B cell (primary cell): Measurements from ENCODE around the gene PINK1. TPM values are rescaled to one million over a fixed set of nuclear protein-coding genes. Genes with fewer than 3 reads are reported as not detected.
A peak's percentile ranks its signal among the peaks of the same experiment; 100 is the strongest.

ENCODE experiments used
- ATAC-seq: fragments of 200-7000 bp; cut with Tn5 transposase; one replicate; pipeline ENCODE4 v1.10.0; 2021; ENCODE audit warnings: low read depth, mild to moderate bottlenecking, moderate number of reproducible peaks, moderate library complexity
- CTCF ChIA-PET: fragments of 350-600 bp; sonication (Branson Sonifier 250); formaldehyde crosslinking; loops from one replicate; lab custom pipeline; 2021; ENCODE audit warnings: antibody characterized with exemption, inconsistent platforms; lab: Charles Lee
- POLR2A ChIA-PET: fragments of 350-600 bp; sonication (Branson Sonifier 250); formaldehyde crosslinking; loops from one replicate; lab custom pipeline; 2021; ENCODE audit warnings: antibody characterized with exemption; lab: Charles Lee
- DNase-seq: peaks from one replicate; pipeline ENCODE4 v3.0.0; 2013
- H2AFZ ChIP-seq: 2 replicates; pipeline ENCODE4 v1.6.1; 2012; ENCODE audit warnings: mild to moderate bottlenecking, low read depth, low read length; ENCODE audit not compliant: insufficient read depth, poor library complexity, severe bottlenecking
- H3K27ac ChIP-seq, 2 donors: 1 replicate in 1 of 2; 2 replicates in 1 of 2; pipeline ENCODE4 v1.5.1; 2012 to 2013; ENCODE audit warnings: low read length in 2 of 2, mild to moderate bottlenecking in 2 of 2, moderate library complexity in 1 of 2
- H3K27me3 ChIP-seq, 4 experiments: fragments of 200-600 bp in 1 of 4; sonication (generic) in 1 of 4; replicated peaks in 1 of 4; 1 replicate in 2 of 4; 2 replicates in 2 of 4; pipeline versions ENCODE4 v1.6.1 to v1.7.0; 2013 to 2016; ENCODE audit warnings: low read length in 3 of 4, mild to moderate bottlenecking in 2 of 4, mixed read lengths in 1 of 4, moderate library complexity in 1 of 4; ENCODE audit not compliant: insufficient read depth in 4 of 4, control insufficient read depth in 3 of 4; ENCODE audit errors: control extremely low read depth in 1 of 4
- H3K36me3 ChIP-seq, 2 experiments: replicated peaks in 1 of 2; 1 replicate in 1 of 2; 2 replicates in 1 of 2; pipeline versions ENCODE4 v1.6.1 to v1.7.1; 2013; ENCODE audit warnings: low read length in 1 of 2; ENCODE audit not compliant: insufficient read depth in 2 of 2, control insufficient read depth in 1 of 2; ENCODE audit errors: control extremely low read depth in 1 of 2, extremely low read depth in 1 of 2
- H3K4me1 ChIP-seq, 2 donors: fragments of 200-600 bp in 1 of 2; sonication (generic) in 1 of 2; 1 replicate in 1 of 2; 2 replicates in 1 of 2; pipeline versions ENCODE4 v1.5.1 to v1.6.1; 2013 to 2017; ENCODE audit warnings: low read length in 2 of 2; ENCODE audit not compliant: control insufficient read depth in 2 of 2, insufficient read depth in 2 of 2
- H3K4me2 ChIP-seq: replicated peaks from 2 replicates; pipeline ENCODE3; 2012; ENCODE audit warnings: mild to moderate bottlenecking, low read depth, low read length; ENCODE audit not compliant: poor library complexity, severe bottlenecking
- H3K4me3 ChIP-seq, 5 experiments: fragments of 200-600 bp in 1 of 5; sonication (generic) in 1 of 5; 1 replicate in 3 of 5; 2 replicates in 2 of 5; pipeline versions ENCODE4 v1.5.1 to v1.7.0; 2011 to 2016; ENCODE audit warnings: low read length in 4 of 5, mild to moderate bottlenecking in 4 of 5, low read depth in 2 of 5, control low read depth in 1 of 5, moderate library complexity in 1 of 5; ENCODE audit not compliant: insufficient read depth in 1 of 5; ENCODE audit errors: control extremely low read depth in 1 of 5, extremely low read depth in 1 of 5
- H3K79me2 ChIP-seq: fragments of 200-600 bp; sonication (generic); one replicate; pipeline ENCODE4 v1.6.0; 2016; ENCODE audit warnings: low read length; ENCODE audit not compliant: control insufficient read depth, insufficient read depth
- H3K9ac ChIP-seq: fragments of 200-600 bp; sonication (generic); 2 replicates; pipeline ENCODE4 v1.6.1; 2017; ENCODE audit warnings: mild to moderate bottlenecking, low read length, moderate library complexity
- H3K9me3 ChIP-seq, 3 donors: one replicate each; pipeline versions ENCODE4 v1.6.1 to v1.7.1; 2013; ENCODE audit warnings: low read length in 2 of 3; ENCODE audit not compliant: control insufficient read depth in 2 of 3, insufficient read depth in 1 of 3; ENCODE audit errors: control extremely low read depth in 1 of 3
- H4K20me1 ChIP-seq: 2 replicates; pipeline ENCODE4 v1.6.0; 2012; ENCODE audit warnings: mild to moderate bottlenecking, low read length; ENCODE audit not compliant: insufficient read depth, control insufficient read depth, poor library complexity, severe bottlenecking
- H3K27ac Mint-ChIP-seq: one replicate; pipeline ENCODE4 v1.8.0; 2021; ENCODE audit warnings: mixed read lengths
- H3K27me3 Mint-ChIP-seq: one replicate; pipeline ENCODE4 v1.8.0; 2021; ENCODE audit warnings: mixed read lengths
- H3K4me1 Mint-ChIP-seq: one replicate; pipeline ENCODE4 v1.8.0; 2021; ENCODE audit warnings: mixed read lengths
- H3K4me3 Mint-ChIP-seq: one replicate; pipeline ENCODE4 v1.8.0; 2021; ENCODE audit warnings: mixed read lengths
- H3K9me3 Mint-ChIP-seq: one replicate; pipeline ENCODE4 v1.8.0; 2022; ENCODE audit warnings: mixed read lengths; ENCODE audit not compliant: insufficient read depth
- EZH2 ChIP-seq: IDR thresholded peaks from 2 replicates; pipeline ENCODE4 v1.6.1; 2012; ENCODE audit warnings: borderline replicate concordance, low read depth, mild to moderate bottlenecking, moderate library complexity, low read length; ENCODE audit not compliant: insufficient read depth, poor library complexity, severe bottlenecking
- WGBS: methylation state at CpG from one replicate; pipeline ENCODE4 v1.1.5; 2013; ENCODE audit warnings: missing lambda C conversion rate; ENCODE audit not compliant: insufficient coverage; 5-methylcytosine and 5-hydroxymethylcytosine counted together
- intact Hi-C: fragments of 100-400 bp; cut with micrococcal nuclease; formaldehyde crosslinking; loops from one replicate; pipeline ENCODE4 v1.10.0; 2022
- polyA minus RNA-seq: library from RNA; depleted of rRNA, polyadenylated mRNA; stranded (reverse); fragments of >200 nt; gene quantifications from 2 replicates; pipeline ENCODE4 v1.2.3, GENCODE V29; 2012
- polyA plus RNA-seq: library from polyadenylated mRNA; depleted of rRNA; stranded (reverse); fragments of >200 nt; gene quantifications from 2 replicates; pipeline ENCODE4 v1.2.3, GENCODE V29; 2012
- total RNA-seq, 2 donors: library from RNA; stranded (reverse); fragments of 120-200 nt in 1 of 2; gene quantifications; 1 replicate in 1 of 2; 2 replicates in 1 of 2; pipeline versions ENCODE4 v1.2.3 to v1.2.4, GENCODE V29; 2013 to 2022
- TF ChIP-seq, protein P1 (sequence below): fragments of 200-600 bp; IDR thresholded peaks from one replicate; pipeline ENCODE4 v1.8.0; 2022; ENCODE audit warnings: antibody characterized with exemption, mild to moderate bottlenecking

PINK1 gene
- total RNA-seq = 14.3 and 15.3 TPM in 2 replicates
- total RNA-seq (2013) = 11.6 TPM
- polyA plus RNA-seq = 5.8 and 6.2 TPM in 2 replicates
- polyA minus RNA-seq = 11.4 and 18.1 TPM in 2 replicates

DNA sequence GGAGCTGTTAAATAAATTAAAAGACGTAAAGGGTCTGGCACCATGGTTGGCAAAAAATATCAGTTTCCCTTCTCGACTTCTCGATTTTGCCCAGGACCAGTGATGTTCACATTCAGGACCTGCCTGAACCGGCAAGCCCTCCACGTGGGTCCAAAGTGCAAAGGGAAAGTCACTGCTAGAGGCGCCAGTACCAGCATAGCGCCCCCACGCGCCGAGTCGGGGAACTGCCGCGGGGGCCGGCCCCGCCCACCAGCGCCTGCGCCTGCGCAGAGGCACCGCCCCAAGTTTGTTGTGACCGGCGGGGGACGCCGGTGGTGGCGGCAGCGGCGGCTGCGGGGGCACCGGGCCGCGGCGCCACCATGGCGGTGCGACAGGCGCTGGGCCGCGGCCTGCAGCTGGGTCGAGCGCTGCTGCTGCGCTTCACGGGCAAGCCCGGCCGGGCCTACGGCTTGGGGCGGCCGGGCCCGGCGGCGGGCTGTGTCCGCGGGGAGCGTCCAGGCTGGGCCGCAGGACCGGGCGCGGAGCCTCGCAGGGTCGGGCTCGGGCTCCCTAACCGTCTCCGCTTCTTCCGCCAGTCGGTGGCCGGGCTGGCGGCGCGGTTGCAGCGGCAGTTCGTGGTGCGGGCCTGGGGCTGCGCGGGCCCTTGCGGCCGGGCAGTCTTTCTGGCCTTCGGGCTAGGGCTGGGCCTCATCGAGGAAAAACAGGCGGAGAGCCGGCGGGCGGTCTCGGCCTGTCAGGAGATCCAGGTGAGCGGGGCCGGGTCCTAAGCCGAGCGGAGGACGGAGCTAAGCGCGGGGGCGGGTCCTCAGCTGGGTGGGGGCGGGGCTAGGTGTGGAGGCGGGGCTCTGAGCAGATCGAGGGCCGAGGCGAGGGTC, at the start of gene PINK1:
Gene PINK1, plus strand, starts transcription at position 269 of the 875 bp plus-strand sequence. Its CDS starts 91 bp downstream, at position 360.
- H4K20me1 ChIP-seq = no peaks in the 10 kb centered on the region
- under 1% methylated on average over 84 of the region's 93 CpGs for WGBS
- Mint-ChIP-seq H3K9me3 (peaks cover 3% of the 10 kb centered on the region), H3K4me3 (peak within 1 kb of the TSS; percentile 93), H3K27ac (peak within 1 kb of the TSS; percentile 85), H3K4me1 (peaks cover 14% of the 10 kb centered on the region), H3K27me3 (no peaks in the 10 kb centered on the region)
- peak within 1 kb of the TSS; percentile 100 for H2AFZ ChIP-seq
- POLR2A ChIA-PET = interaction anchor here (0.6 to 1.5 kb wide), 5 partner anchors 28 to 751 kb away, joined by 3 to 5 read pairs (median 3); partner anchors contain the start of genes DDOST, MUL1 and OTUD3
- H3K79me2 ChIP-seq = no peaks in the 10 kb centered on the region
- no peaks in the 10 kb centered on the region for H3K9me3 ChIP-seq
- H3K4me3 ChIP-seq = peak within 1 kb of the TSS; percentile 56 to 98 (median 90)
- H3K27me3 ChIP-seq = no peaks in the 10 kb centered on the region
- H3K27ac ChIP-seq = peak within 1 kb of the TSS; percentile 48 to 59
- peak within 1 kb of the TSS; percentile 69 for H3K9ac ChIP-seq
- H3K4me1 ChIP-seq = peaks cover 8 to 16% of the 10 kb centered on the region in 2 donors
- H3K4me2 ChIP-seq = peak within 1 kb of the TSS; percentile 100
- H3K36me3 ChIP-seq = peaks cover 0 to 2% of the 10 kb centered on the region in 2 experiments
- TF ChIP-seq, protein P1, sequence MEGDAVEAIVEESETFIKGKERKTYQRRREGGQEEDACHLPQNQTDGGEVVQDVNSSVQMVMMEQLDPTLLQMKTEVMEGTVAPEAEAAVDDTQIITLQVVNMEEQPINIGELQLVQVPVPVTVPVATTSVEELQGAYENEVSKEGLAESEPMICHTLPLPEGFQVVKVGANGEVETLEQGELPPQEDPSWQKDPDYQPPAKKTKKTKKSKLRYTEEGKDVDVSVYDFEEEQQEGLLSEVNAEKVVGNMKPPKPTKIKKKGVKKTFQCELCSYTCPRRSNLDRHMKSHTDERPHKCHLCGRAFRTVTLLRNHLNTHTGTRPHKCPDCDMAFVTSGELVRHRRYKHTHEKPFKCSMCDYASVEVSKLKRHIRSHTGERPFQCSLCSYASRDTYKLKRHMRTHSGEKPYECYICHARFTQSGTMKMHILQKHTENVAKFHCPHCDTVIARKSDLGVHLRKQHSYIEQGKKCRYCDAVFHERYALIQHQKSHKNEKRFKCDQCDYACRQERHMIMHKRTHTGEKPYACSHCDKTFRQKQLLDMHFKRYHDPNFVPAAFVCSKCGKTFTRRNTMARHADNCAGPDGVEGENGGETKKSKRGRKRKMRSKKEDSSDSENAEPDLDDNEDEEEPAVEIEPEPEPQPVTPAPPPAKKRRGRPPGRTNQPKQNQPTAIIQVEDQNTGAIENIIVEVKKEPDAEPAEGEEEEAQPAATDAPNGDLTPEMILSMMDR = peak; percentile 97
- no peak for TF ChIP-seq EZH2
- intact Hi-C loops = loop anchor here (1.0 to 5.0 kb wide), 4 partner anchors 28 to 1819 kb away; partner anchors contain the start of genes DDOST and ZBTB40
- ATAC-seq = peak; percentile 92
- peak; percentile 91 for DNase-seq
- CTCF ChIA-PET = interaction anchor here (0.6 to 3.2 kb wide), 16 partner anchors 8 to 510 kb away, joined by 3 to 21 read pairs (median 4); partner anchors contain the start of genes DDOST and MUL1
